A549 (cell line): Measurements from ENCODE around the gene STARD13.

Source experiments
- ELK1 ChIP-seq: fragments of 150-350 bp; IDR thresholded peaks from 2 replicates; pipeline ENCODE4 v1.6.1; 2014; ENCODE audit warnings: low read depth, mild to moderate bottlenecking, low read length
- EP300 ChIP-seq, 2 experiments: fragments of >200 bp; sonication (Bioruptor Twin); formaldehyde crosslinking; IDR thresholded peaks; 2 replicates in 1 of 2; 3 replicates in 1 of 2; pipeline ENCODE4 v1.6.1; 2016 to 2017
- MYC ChIP-seq: IDR thresholded peaks from 2 replicates; pipeline ENCODE4 v1.6.1; 2012; ENCODE audit warnings: mild to moderate bottlenecking, inconsistent platforms, low read length, improper control_type of control experiment, borderline replicate concordance
- PBX3 ChIP-seq: IDR thresholded peaks from 2 replicates; pipeline ENCODE4 v1.6.1; 2012
- POLR2A ChIP-seq: IDR thresholded peaks from 2 replicates; pipeline ENCODE4 v1.6.1; 2012; ENCODE audit warnings: mild to moderate bottlenecking, low read length
- SREBF2 ChIP-seq: fragments of 450-650 bp; IDR thresholded peaks from 2 replicates; pipeline ENCODE4 v1.6.1; 2014; ENCODE audit warnings: mild to moderate bottlenecking, moderate library complexity
- TF ChIP-seq, protein P1 (sequence below): fragments of >200 bp; sonication (Bioruptor Twin); formaldehyde crosslinking; IDR thresholded peaks from 3 replicates; pipeline ENCODE4 v1.5.1; 2016

DNA sequence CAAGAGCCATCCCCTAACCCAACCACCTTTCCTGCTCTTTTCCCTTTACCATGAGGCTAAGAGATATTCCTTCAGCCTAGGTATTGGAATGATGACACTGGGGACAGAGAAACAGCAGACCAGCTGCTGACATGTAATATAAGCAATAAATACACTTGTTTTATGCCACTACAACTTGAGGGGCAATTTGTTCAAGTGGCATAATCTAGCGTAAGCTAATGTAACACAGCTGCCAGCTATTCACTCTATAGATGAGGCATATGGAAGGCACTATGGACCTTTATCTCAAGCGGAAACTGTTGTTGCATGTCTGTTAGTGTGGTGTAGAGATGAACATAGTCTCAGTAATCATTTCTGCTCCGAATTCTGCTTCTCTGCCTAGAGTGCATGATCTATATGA is 111.1 kb downstream of the STARD13 start:
- TF ChIP-seq POLR2A: no peak
- no peak for TF ChIP-seq EP300 (IDR thresholded peaks at IDR 0.05)
- TF ChIP-seq SREBF2: no peak
- TF ChIP-seq PBX3: no peak
- TF ChIP-seq MYC: no peak
- TF ChIP-seq, protein P1, sequence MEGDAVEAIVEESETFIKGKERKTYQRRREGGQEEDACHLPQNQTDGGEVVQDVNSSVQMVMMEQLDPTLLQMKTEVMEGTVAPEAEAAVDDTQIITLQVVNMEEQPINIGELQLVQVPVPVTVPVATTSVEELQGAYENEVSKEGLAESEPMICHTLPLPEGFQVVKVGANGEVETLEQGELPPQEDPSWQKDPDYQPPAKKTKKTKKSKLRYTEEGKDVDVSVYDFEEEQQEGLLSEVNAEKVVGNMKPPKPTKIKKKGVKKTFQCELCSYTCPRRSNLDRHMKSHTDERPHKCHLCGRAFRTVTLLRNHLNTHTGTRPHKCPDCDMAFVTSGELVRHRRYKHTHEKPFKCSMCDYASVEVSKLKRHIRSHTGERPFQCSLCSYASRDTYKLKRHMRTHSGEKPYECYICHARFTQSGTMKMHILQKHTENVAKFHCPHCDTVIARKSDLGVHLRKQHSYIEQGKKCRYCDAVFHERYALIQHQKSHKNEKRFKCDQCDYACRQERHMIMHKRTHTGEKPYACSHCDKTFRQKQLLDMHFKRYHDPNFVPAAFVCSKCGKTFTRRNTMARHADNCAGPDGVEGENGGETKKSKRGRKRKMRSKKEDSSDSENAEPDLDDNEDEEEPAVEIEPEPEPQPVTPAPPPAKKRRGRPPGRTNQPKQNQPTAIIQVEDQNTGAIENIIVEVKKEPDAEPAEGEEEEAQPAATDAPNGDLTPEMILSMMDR: no peak
- TF ChIP-seq ELK1: no peak
